ENCODE results near the gene FZD1. TPM values are rescaled to one million over a fixed set of nuclear protein-coding genes. Genes with fewer than 3 reads are reported as not detected.

Gene FZD1
- total and polyA plus RNA-seq, 2 of the 8 experiments (the other 6 are each of a cell fraction or from before 2014, with no cell fraction given) = 0.62 to 0.91 TPM

- TF ChIP-seq CREB1 (IDR thresholded peaks at IDR 0.05) (no peak), ASH2L (IDR thresholded peaks at IDR 0.05; ENCODE audit: low read length) (no peak)
These were observed 31.0 kb upstream of the FZD1 start (continued) for GRCh38 chr7:91233212-91233611.
